GM23338 (cell line): ENCODE data around the gene LRP1B. TPM values are rescaled to one million over a fixed set of nuclear protein-coding genes. Genes with fewer than 3 reads are reported as not detected.

Source experiments
- ATAC-seq: fragments of 200-7000 bp; cut with Tn5 transposase; 3 replicates; pipeline ENCODE4 v1.9.1; 2020
- DNase-seq: peaks from one replicate; pipeline ENCODE4 v3.0.0-alpha.2; 2015; ENCODE audit warnings: low spot score
- H2AFZ ChIP-seq: fragments of 200-600 bp; sonication (generic); 2 replicates; pipeline ENCODE4 v1.8.0; 2016; ENCODE audit warnings: antibody characterized with exemption, mild to moderate bottlenecking, moderate library complexity
- H3F3A ChIP-seq: fragments of 200-600 bp; sonication (generic); replicated peaks from 2 replicates; pipeline ENCODE4 v1.8.0; 2017; ENCODE audit warnings: antibody characterized with exemption, mixed run types, low read depth
- H3K27ac ChIP-seq: fragments of 200-600 bp; sonication (generic); 2 replicates; pipeline ENCODE4 v1.6.1; 2016; ENCODE audit warnings: low read depth
- H3K27me3 ChIP-seq: fragments of 200-600 bp; sonication (generic); 2 replicates; pipeline ENCODE4 v1.8.0; 2016; ENCODE audit warnings: mild to moderate bottlenecking, mixed run types, moderate library complexity; ENCODE audit not compliant: insufficient read depth
- H3K36me3 ChIP-seq: fragments of 200-600 bp; sonication (generic); 2 replicates; pipeline ENCODE4 v1.8.0; 2016; ENCODE audit warnings: mild to moderate bottlenecking; ENCODE audit not compliant: insufficient read depth
- H3K4me1 ChIP-seq: fragments of 200-600 bp; sonication (generic); 2 replicates; pipeline ENCODE4 v1.8.0; 2016; ENCODE audit warnings: mild to moderate bottlenecking, moderate library complexity; ENCODE audit not compliant: insufficient read depth
- H3K4me2 ChIP-seq: fragments of 200-600 bp; sonication (generic); 2 replicates; pipeline ENCODE4 v1.7.1; 2017; ENCODE audit warnings: mixed run types
- H3K4me3 ChIP-seq: fragments of 200-600 bp; sonication (generic); 2 replicates; pipeline ENCODE4 v1.6.1; 2016; ENCODE audit warnings: mixed run types
- H3K79me2 ChIP-seq: fragments of 200-600 bp; sonication (generic); replicated peaks from 2 replicates; pipeline ENCODE4 v1.8.0; 2017; ENCODE audit warnings: mild to moderate bottlenecking; ENCODE audit not compliant: insufficient read depth
- H3K9me2 ChIP-seq: fragments of 200-600 bp; sonication (generic); 2 replicates; pipeline ENCODE4 v1.8.0; 2017; ENCODE audit not compliant: insufficient read depth
- H4K20me1 ChIP-seq: fragments of 200-600 bp; sonication (generic); replicated peaks from 2 replicates; pipeline ENCODE4 v1.8.0; 2017; ENCODE audit warnings: mild to moderate bottlenecking; ENCODE audit not compliant: insufficient read depth
- H3K27ac Mint-ChIP-seq: 2 replicates; pipeline ENCODE4 v1.8.0; 2020; ENCODE audit warnings: inconsistent platforms, mild to moderate bottlenecking, moderate library complexity, mixed read lengths
- H3K27me3 Mint-ChIP-seq: 3 replicates; pipeline ENCODE4 v1.8.0; 2022; ENCODE audit warnings: low read depth, mild to moderate bottlenecking, moderate library complexity, mixed read lengths, inconsistent platforms; ENCODE audit not compliant: insufficient read depth, poor library complexity
- H3K36me3 Mint-ChIP-seq: 3 replicates; pipeline ENCODE4 v1.8.0; 2021; ENCODE audit warnings: low read depth, mild to moderate bottlenecking, inconsistent platforms, moderate library complexity, mixed read lengths
- H3K4me1 Mint-ChIP-seq: 3 replicates; pipeline ENCODE4 v1.8.0; 2020; ENCODE audit warnings: mild to moderate bottlenecking, inconsistent platforms, mixed read lengths
- H3K4me3 Mint-ChIP-seq: 3 replicates; pipeline ENCODE4 v1.8.0; 2021; ENCODE audit warnings: moderate library complexity, mild to moderate bottlenecking, inconsistent platforms, mixed read lengths
- H3K9me3 Mint-ChIP-seq: 3 replicates; pipeline ENCODE4 v1.8.0; 2020; ENCODE audit warnings: moderate library complexity, mild to moderate bottlenecking, inconsistent platforms, mixed read lengths
- EZH2 ChIP-seq: fragments of 200-600 bp; sonication (generic); IDR thresholded peaks from one replicate; pipeline ENCODE4 v1.8.0; 2017; ENCODE audit warnings: antibody characterized with exemption, mild to moderate bottlenecking, low read depth; ENCODE audit not compliant: unreplicated experiment
- EZH2phosphoT487 ChIP-seq: fragments of 200-600 bp; sonication (generic); IDR thresholded peaks from one replicate; pipeline ENCODE4 v1.8.1; 2018; ENCODE audit warnings: antibody characterized with exemption; ENCODE audit not compliant: unreplicated experiment
- JUNB ChIP-seq: IDR thresholded peaks from one replicate; pipeline ENCODE4 v1.6.1; 2016; ENCODE audit warnings: antibody characterized with exemption; ENCODE audit not compliant: unreplicated experiment
- NANOG ChIP-seq: IDR thresholded peaks from 2 replicates; pipeline ENCODE4 v1.6.1; 2016; ENCODE audit warnings: antibody characterized with exemption, borderline replicate concordance
- POLR2AphosphoS5 ChIP-seq: IDR thresholded peaks from 2 replicates; pipeline ENCODE4 v1.6.1; 2016; ENCODE audit warnings: antibody characterized with exemption, low read depth
- STAT1 ChIP-seq: IDR thresholded peaks from one replicate; pipeline ENCODE4 v1.6.1; 2016; ENCODE audit warnings: antibody characterized with exemption; ENCODE audit not compliant: unreplicated experiment
- ZNF114 ChIP-seq: fragments of 250-450 bp; sonication (Bioruptor Pico); IDR thresholded peaks from 2 replicates; pipeline ENCODE4 v1.5.0; 2020; ENCODE audit warnings: mild to moderate bottlenecking, moderate library complexity
- ZNF331 ChIP-seq: fragments of 250-450 bp; sonication (Bioruptor Pico); IDR thresholded peaks from 2 replicates; pipeline ENCODE4 v1.5.0; 2020; ENCODE audit warnings: low read depth, mild to moderate bottlenecking, moderate library complexity
- polyA plus RNA-seq: library from polyadenylated mRNA; unstranded; fragments of >200 nt; fragmentation: Nextera tagmentation; extraction: Ambion mirVana; gene quantifications from 2 replicates; pipeline ENCODE4 v1.2.1, GENCODE V29; 2016
- total RNA-seq: library from RNA; depleted of rRNA; stranded (reverse); fragments of >200 nt; shearing (Covaris generic); gene quantifications from 2 replicates; pipeline ENCODE4 v1.2.3, GENCODE V29; 2014
- TF ChIP-seq, protein P1 (sequence below), 2 experiments: fragments of 200-600 bp in 1 of 2; sonication (generic) in 1 of 2; conservative IDR thresholded peaks; 2 replicates each; pipeline versions ENCODE4 v1.5.1 to v1.6.1; 2016 to 2017; ENCODE audit warnings: antibody characterized with exemption in 2 of 2, low read depth in 2 of 2, mild to moderate bottlenecking in 2 of 2, moderate library complexity in 1 of 2
- TF ChIP-seq, protein P2 (sequence below): fragments of 250-450 bp; sonication (Bioruptor Pico); IDR thresholded peaks from 2 replicates; pipeline ENCODE4 v1.5.0; 2020; ENCODE audit warnings: mild to moderate bottlenecking, moderate library complexity
- TF ChIP-seq, protein P3 (sequence below): IDR thresholded peaks from one replicate; pipeline ENCODE4 v1.6.1; 2018; ENCODE audit warnings: antibody characterized with exemption; ENCODE audit not compliant: unreplicated experiment

Gene LRP1B
- total and polyA plus RNA-seq, 2 experiments from 2014 or later = 0.15 to 0.97 TPM

DNA sequence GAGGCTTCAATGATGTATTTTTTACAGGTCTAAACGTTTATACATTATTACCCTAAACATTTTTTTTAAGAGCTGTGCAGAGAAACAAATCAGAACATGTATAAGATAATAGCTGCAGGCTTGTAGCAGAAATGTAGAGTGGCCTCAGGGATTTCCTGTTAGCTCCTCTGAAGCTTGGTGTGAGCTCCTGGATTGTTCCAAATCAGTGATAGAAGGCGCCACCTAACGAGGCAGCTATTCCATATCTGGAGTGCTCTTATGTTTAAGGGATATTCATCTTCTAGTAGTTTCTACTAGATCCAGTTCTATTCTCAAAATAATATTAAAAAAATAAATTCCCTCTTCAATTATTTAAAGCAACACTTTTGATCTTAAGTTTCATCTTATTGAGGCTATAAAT lies 93.1 kb downstream of the LRP1B start:
- ATAC-seq (peak; percentile 68), DNase-seq (peak; percentile 35)
- no peaks in the 10 kb centered on the region for H3K27me3 ChIP-seq
- no peaks in the 10 kb centered on the region; the same call in 2 of the 3 replicates for H3K36me3 Mint-ChIP-seq
- H3K27ac ChIP-seq = peak overlapping the region; percentile 35; the same call in 1 of the 2 replicates
- H3K4me1 Mint-ChIP-seq = peaks cover 29% of the 10 kb centered on the region
- no peaks in the 10 kb centered on the region for H3K79me2 ChIP-seq
- no peaks in the 10 kb centered on the region for H3F3A ChIP-seq
- peak overlapping the region; percentile 30; the same call in 1 of the 2 replicates for H2AFZ ChIP-seq
- no peaks in the 10 kb centered on the region for H3K36me3 ChIP-seq
- H3K27me3 Mint-ChIP-seq = peaks cover 2% of the 10 kb centered on the region
- no peaks in the 10 kb centered on the region for H3K9me3 Mint-ChIP-seq
- H3K4me1 ChIP-seq = peaks cover 23% of the 10 kb centered on the region
- no peak overlapping the region for H3K4me3 ChIP-seq
- no peaks in the 10 kb centered on the region for H4K20me1 ChIP-seq
- H3K9me2 ChIP-seq = no peaks in the 10 kb centered on the region
- H3K4me2 ChIP-seq = peak overlapping the region; percentile 23; the same call in 1 of the 2 replicates
- no peak for TF ChIP-seq POLR2AphosphoS5
- TF ChIP-seq, protein P1, sequence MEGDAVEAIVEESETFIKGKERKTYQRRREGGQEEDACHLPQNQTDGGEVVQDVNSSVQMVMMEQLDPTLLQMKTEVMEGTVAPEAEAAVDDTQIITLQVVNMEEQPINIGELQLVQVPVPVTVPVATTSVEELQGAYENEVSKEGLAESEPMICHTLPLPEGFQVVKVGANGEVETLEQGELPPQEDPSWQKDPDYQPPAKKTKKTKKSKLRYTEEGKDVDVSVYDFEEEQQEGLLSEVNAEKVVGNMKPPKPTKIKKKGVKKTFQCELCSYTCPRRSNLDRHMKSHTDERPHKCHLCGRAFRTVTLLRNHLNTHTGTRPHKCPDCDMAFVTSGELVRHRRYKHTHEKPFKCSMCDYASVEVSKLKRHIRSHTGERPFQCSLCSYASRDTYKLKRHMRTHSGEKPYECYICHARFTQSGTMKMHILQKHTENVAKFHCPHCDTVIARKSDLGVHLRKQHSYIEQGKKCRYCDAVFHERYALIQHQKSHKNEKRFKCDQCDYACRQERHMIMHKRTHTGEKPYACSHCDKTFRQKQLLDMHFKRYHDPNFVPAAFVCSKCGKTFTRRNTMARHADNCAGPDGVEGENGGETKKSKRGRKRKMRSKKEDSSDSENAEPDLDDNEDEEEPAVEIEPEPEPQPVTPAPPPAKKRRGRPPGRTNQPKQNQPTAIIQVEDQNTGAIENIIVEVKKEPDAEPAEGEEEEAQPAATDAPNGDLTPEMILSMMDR (conservative IDR thresholded peaks at IDR 0.05; ENCODE audit: low read depth in 2 of 2) = peak in 1 of 2 experiments; percentile 56; a peak in 2 of 4 replicates
- H3K4me3 Mint-ChIP-seq = no peak overlapping the region
- H3K27ac Mint-ChIP-seq = no peak overlapping the region

DNA sequence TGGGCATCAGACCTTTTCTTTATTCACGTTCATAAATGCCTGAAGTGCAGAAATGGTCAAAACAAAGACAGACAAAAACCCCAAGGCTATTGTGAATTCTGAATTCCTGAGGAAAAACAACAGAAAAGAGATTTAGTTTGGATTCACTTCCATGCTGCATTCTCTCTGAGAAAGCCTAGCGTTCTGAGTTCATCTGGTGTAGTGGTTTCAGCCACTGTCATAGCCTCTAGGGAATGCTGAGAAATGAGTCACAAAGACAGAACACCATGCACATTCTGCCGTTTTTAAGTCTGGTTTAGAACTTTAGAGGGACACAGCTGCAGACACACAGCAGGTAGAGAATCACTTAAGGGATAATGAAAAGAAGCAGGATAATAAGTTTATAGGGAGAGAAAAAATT lies 93.8 kb downstream of the LRP1B start:
- peaks cover 27% of the 10 kb centered on the region for H3K4me1 Mint-ChIP-seq
- Histone ChIP-seq H3K79me2 (no peaks in the 10 kb centered on the region), H3K4me3 (no peak overlapping the region), H3K27ac (peak overlapping the region; percentile 35; the same call in 1 of the 2 replicates), H3K4me1 (peaks cover 23% of the 10 kb centered on the region), H3F3A (no peaks in the 10 kb centered on the region), H3K9me2 (no peaks in the 10 kb centered on the region), H2AFZ (peak overlapping the region; percentile 30; the same call in 1 of the 2 replicates), H3K4me2 (peak overlapping the region; percentile 35; the same call in 1 of the 2 replicates), H3K36me3 (no peaks in the 10 kb centered on the region), H3K27me3 (no peaks in the 10 kb centered on the region), H4K20me1 (no peaks in the 10 kb centered on the region)
- ATAC-seq (peak; percentile 61), DNase-seq (peak; percentile 21)
- no peaks in the 10 kb centered on the region for H3K9me3 Mint-ChIP-seq
- H3K4me3 Mint-ChIP-seq = no peak overlapping the region
- H3K27me3 Mint-ChIP-seq = peaks cover 2% of the 10 kb centered on the region
- no peaks in the 10 kb centered on the region; the same call in 2 of the 3 replicates for H3K36me3 Mint-ChIP-seq
- peak overlapping the region; percentile 83 for H3K27ac Mint-ChIP-seq
- TF ChIP-seq JUNB = no peak
- TF ChIP-seq ZNF114 (CRISPR knock-in tag) = no peak
- no peak for TF ChIP-seq EZH2phosphoT487
- TF ChIP-seq, protein P2, sequence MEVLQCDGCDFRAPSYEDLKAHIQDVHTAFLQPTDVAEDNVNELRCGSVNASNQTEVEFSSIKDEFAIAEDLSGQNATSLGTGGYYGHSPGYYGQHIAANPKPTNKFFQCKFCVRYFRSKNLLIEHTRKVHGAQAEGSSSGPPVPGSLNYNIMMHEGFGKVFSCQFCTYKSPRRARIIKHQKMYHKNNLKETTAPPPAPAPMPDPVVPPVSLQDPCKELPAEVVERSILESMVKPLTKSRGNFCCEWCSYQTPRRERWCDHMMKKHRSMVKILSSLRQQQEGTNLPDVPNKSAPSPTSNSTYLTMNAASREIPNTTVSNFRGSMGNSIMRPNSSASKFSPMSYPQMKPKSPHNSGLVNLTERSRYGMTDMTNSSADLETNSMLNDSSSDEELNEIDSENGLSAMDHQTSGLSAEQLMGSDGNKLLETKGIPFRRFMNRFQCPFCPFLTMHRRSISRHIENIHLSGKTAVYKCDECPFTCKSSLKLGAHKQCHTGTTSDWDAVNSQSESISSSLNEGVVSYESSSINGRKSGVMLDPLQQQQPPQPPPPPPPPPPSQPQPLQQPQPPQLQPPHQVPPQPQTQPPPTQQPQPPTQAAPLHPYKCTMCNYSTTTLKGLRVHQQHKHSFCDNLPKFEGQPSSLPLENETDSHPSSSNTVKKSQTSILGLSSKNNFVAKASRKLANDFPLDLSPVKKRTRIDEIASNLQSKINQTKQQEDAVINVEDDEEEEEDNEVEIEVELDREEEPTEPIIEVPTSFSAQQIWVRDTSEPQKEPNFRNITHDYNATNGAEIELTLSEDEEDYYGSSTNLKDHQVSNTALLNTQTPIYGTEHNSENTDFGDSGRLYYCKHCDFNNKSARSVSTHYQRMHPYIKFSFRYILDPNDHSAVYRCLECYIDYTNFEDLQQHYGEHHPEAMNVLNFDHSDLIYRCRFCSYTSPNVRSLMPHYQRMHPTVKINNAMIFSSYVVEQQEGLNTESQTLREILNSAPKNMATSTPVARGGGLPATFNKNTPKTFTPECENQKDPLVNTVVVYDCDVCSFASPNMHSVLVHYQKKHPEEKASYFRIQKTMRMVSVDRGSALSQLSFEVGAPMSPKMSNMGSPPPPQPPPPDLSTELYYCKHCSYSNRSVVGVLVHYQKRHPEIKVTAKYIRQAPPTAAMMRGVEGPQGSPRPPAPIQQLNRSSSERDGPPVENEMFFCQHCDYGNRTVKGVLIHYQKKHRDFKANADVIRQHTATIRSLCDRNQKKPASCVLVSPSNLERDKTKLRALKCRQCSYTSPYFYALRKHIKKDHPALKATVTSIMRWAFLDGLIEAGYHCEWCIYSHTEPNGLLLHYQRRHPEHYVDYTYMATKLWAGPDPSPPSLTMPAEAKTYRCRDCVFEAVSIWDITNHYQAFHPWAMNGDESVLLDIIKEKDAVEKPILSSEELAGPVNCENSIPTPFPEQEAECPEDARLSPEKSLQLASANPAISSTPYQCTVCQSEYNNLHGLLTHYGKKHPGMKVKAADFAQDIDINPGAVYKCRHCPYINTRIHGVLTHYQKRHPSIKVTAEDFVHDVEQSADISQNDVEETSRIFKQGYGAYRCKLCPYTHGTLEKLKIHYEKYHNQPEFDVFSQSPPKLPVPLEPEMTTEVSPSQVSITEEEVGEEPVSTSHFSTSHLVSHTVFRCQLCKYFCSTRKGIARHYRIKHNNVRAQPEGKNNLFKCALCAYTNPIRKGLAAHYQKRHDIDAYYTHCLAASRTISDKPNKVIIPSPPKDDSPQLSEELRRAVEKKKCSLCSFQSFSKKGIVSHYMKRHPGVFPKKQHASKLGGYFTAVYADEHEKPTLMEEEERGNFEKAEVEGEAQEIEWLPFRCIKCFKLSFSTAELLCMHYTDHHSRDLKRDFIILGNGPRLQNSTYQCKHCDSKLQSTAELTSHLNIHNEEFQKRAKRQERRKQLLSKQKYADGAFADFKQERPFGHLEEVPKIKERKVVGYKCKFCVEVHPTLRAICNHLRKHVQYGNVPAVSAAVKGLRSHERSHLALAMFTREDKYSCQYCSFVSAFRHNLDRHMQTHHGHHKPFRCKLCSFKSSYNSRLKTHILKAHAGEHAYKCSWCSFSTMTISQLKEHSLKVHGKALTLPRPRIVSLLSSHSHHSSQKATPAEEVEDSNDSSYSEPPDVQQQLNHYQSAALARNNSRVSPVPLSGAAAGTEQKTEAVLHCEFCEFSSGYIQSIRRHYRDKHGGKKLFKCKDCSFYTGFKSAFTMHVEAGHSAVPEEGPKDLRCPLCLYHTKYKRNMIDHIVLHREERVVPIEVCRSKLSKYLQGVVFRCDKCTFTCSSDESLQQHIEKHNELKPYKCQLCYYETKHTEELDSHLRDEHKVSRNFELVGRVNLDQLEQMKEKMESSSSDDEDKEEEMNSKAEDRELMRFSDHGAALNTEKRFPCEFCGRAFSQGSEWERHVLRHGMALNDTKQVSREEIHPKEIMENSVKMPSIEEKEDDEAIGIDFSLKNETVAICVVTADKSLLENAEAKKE (CRISPR knock-in tag) = no peak
- no peak for TF ChIP-seq EZH2
- TF ChIP-seq STAT1 = no peak
- no peak for TF ChIP-seq ZNF331 (CRISPR knock-in tag)
- TF ChIP-seq NANOG = no peak
- TF ChIP-seq, protein P3, sequence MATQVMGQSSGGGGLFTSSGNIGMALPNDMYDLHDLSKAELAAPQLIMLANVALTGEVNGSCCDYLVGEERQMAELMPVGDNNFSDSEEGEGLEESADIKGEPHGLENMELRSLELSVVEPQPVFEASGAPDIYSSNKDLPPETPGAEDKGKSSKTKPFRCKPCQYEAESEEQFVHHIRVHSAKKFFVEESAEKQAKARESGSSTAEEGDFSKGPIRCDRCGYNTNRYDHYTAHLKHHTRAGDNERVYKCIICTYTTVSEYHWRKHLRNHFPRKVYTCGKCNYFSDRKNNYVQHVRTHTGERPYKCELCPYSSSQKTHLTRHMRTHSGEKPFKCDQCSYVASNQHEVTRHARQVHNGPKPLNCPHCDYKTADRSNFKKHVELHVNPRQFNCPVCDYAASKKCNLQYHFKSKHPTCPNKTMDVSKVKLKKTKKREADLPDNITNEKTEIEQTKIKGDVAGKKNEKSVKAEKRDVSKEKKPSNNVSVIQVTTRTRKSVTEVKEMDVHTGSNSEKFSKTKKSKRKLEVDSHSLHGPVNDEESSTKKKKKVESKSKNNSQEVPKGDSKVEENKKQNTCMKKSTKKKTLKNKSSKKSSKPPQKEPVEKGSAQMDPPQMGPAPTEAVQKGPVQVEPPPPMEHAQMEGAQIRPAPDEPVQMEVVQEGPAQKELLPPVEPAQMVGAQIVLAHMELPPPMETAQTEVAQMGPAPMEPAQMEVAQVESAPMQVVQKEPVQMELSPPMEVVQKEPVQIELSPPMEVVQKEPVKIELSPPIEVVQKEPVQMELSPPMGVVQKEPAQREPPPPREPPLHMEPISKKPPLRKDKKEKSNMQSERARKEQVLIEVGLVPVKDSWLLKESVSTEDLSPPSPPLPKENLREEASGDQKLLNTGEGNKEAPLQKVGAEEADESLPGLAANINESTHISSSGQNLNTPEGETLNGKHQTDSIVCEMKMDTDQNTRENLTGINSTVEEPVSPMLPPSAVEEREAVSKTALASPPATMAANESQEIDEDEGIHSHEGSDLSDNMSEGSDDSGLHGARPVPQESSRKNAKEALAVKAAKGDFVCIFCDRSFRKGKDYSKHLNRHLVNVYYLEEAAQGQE = no peak
